GDM1 (cell line): ENCODE measurements around the gene PRIMA1.

Experiments
- DNase-seq: peaks from one replicate; lab custom pipeline; 2025; lab: John Stamatoyannopoulos, UW

Gene PRIMA1

DNA sequence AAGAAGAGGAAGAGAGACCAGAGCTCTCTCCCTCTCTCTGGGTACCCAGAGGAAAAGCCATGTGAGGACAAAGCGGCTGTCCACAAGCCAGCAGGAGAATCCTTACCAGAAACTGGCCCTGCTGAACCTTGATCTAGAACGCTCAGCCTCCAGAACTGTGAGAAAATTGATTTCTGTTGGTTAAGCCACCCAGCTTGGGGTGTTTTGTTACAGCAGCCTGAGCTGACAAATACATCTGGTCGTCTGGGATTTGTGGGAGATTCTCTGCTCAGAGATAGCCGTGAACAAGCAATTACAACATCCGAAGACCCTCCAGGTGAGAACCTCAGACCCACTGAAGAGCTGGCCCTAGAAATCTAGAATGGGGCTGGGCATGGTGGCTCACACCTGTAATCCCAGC lies 6.5 kb upstream of the PRIMA1 start:
- DNase-seq: no peak

DNA sequence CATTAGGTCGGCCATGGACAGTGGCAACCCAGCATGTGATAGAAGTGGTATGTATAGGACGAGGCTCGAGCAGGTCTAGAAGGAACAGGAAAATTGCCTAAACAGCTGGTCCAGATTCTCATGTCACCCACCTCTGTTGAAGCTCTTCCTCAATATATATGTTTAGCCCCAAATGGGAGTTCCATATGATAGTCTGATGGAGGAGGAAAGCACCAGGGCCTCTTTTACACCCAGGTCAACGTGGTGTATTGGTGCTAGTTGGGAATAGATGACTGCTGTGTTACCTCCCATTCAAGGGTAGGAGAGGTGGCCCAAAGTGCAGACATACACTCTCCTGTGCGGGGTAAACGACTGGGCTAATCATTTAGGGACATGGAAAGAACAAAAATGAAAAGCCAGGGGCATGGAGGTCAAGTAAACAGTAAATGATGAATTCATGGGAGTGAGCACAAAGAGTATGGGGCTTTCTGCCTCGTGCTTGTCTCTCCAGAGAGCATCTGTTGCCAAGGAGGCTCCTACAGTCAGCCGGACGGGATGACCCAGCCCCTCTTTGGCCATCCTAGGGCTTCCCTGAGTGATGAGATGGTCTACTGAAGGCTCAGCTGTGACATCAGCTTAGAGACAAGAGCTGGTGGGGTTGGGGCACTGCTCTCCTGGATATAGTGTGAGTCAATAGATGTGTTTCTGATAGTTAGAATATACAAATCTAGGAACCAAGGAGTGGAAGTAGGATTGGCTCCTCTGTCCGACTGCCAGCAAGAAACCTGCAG lies 5.5 kb upstream of the PRIMA1 start:
- DNase-seq: no peak

DNA sequence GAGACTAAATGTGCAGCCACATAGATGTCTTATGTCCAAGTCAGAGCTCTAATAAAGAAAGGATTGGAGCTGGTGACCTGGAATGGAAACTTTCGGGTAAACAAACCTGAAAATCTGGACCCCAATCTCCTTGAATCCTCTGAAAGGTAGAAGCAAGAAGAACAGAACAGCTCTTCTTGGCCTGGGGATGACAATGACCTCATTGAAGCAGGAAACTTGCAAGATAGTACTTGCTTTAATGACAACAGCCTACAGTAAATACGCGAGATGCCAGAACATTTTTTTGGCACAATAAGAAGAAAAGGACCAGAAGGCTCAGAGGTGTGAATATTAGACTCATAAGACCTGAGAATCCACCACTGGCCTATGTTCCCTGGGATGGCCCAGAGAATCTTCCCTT lies 4.1 kb upstream of the PRIMA1 start:
- DNase-seq: no peak

DNA sequence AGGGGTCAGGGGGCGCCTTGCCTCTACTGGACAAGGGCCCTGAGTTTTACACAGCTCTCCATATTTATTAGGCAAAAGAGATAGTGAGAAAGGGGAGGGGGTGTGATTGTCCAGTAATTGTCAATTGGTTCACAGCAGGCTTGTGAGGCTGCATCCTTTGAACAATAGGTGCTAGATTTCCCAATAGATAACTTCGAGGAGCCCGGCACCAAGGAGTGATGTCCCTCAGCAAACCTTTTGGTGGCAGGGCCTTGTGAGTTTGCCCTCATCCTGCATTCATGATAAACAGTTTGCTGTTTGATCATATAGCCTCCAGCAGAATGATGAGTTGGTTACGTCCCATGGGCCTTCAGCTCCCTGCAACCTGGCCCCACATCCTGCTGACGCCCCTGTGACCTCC lies 2.7 kb upstream of the PRIMA1 start:
- no peak for DNase-seq

DNA sequence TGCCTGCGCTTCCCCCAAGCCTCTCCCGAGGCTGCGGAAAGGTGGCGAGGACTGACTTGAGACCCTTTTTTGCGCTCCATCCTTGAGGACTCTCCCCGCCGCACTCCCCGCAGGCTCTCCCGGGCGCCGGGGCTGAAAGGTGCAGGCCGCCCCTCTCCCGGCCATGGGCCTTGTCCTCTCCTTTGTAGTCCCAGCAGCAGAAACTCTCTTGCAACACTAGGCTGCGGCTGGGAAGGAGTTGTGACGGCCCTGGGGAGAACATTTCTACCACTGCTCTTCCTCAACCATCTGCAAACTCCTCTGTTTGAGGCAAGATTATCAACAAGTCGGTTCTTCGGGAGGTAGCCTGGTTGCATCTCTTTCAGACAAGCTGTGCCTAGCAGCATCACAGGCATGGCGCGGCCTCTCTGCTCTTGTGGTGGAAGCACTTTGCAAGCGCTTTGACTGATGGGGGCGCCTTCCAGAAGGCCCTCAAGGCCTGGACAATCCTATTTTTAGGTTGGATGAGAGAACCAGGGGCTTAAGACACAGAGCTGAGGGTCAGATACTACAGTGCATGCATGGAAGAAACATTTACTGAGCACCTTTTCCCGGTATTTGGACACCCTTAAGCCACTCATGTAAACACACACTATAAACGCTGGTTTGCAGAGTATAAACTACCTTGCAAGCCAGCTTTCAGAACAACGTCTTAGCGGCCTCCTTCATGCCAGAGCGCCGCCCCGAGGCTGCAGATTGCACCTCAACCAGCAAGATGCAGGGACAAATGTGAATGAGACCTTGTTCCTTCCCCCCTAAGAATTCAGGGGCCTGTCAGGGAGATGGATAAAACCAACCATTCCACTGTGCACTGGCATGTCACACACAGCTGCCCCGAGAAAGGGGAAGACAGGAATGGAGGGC lies 1.2 kb upstream of the PRIMA1 start:
- DNase-seq: no peak

DNA sequence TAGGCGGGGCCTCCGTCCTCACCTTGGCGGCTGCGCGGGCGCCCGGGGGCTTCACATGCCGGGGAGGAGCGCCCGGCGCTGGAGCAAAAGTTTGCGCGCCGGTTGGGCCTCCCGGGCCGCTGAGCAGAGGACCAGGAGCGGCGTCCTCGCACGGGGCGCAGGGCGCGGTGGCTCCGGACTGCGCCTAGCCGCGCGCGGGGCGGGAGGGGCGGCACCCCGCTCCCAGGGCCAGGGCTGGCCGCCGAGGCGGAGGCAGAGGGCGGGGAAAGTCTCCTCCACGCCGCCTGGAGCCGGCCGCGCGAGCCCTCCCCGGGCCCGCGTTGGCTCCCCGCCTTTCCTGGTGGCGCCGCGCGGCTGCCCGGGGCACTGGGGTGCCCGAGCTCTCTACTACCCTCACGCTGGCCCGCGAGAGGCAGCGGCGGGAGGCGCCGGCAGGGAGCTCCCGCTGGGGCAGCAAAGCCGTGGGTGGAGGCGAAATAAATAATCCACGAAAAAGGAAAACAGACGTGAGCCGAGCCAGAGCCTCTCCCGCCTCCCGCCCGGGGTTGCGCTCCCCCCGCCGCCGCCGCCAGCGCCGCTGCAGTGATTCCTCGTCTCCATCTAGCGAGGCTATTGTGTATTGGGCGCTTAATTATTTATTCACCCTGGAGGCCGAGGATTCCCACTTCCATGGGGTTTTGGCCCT lies 400 bp upstream of the PRIMA1 start:
- no peak for DNase-seq

DNA sequence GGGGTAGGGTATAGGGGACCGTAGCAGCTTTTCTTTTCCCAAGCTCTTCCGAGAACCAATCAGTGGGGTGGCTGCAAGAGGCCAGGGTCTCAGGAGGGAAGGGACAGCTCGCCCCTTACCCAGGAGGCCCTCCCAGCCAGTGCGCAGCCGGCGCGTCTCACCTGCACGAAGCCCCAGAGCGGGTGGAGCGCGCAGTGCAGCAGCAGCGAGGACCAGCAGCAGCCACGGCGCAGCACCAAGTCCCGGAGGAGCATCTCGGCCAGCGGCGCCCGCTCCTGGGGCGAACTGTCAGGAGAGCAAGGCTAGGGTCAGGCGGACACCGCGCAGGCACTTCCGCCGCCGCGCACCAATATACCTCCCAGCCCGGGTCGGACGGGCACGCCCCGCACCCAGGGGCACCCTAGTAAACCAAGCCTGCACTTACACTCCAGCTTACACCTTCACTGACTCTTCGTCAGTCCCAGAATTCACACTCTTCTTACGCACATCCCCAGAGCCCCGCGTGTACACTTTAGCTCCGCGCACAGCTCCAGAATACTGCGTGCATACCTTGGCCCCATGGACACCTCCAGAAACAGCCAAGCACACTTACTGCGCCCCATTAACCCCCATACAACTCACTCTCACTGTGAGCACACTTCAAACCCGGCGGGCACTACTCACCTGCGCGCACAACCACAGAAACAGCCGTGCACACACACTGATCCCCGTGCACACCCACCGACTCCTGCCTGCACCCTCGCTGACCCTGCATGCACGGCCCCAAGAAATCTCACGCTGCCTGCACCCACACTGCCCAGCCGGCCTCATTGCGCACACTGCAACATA lies 606 bp downstream of the PRIMA1 start:
- no peak for DNase-seq

DNA sequence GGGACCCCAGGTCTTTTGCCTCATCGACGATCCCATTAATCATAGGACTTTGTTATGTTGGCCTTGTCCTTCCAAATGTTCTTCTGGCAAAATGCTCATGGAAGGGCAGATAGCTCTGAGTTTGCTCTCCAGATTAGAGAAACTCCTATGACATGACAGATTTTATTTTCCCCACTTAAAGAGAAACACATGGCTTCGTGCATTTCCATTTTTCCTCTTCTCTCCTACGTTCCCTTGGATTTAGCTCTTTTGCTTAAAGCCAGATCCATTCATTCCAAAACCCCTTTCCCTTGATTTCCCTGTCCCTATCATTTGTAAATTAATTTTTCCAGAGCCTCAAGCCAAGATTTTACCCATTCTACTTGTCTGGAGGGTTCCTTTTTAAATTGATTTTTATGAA lies 2.9 kb downstream of the PRIMA1 start:
- DNase-seq: no peak

DNA sequence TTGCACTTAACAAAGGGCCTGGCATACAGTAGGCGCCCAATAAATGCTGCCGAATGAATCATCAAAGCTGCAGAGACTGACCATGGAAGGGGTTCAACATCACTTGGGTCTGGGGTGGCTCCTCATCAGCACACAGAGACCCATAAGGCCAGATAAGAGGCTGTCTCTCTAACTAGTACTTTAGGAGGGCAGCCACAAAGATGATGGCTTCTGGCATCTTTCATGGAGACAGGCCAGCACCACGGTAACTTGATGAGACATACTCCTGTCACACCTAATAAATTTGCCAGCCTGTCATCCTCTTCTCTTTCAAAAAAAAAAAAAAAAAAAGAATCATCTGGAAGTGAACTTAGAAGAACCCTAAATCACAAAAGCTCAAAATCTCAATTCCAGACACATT lies 3.4 kb downstream of the PRIMA1 start:
- no peak for DNase-seq

DNA sequence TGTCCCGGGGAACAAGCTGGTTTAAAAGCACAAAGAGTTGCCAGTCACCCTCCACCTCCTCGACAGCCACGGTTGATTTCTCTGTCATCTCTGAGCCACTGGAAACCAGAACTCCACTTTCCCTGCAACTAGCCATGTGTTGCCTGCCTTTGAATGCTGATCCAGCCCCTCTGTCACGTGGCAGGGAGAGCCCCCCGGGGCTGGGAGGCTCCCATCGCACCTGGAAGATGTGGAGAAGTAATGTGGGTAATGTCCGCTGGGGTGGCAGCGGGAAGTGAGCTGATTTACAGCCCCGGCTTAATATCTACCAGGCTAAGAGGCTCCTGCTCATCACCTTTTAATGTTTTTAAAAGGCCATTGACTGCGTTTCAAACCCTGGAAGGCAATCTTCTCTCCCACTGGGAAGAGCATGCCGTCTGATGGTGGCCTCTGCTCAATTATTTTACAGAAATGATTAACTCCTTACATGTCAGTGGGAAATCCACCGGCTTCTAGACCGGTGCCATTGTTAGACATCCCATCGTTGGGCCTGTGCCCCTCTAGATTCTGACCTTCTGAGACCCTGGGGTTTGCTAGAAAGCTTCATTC lies 7.4 kb downstream of the PRIMA1 start:
- no peak for DNase-seq

DNA sequence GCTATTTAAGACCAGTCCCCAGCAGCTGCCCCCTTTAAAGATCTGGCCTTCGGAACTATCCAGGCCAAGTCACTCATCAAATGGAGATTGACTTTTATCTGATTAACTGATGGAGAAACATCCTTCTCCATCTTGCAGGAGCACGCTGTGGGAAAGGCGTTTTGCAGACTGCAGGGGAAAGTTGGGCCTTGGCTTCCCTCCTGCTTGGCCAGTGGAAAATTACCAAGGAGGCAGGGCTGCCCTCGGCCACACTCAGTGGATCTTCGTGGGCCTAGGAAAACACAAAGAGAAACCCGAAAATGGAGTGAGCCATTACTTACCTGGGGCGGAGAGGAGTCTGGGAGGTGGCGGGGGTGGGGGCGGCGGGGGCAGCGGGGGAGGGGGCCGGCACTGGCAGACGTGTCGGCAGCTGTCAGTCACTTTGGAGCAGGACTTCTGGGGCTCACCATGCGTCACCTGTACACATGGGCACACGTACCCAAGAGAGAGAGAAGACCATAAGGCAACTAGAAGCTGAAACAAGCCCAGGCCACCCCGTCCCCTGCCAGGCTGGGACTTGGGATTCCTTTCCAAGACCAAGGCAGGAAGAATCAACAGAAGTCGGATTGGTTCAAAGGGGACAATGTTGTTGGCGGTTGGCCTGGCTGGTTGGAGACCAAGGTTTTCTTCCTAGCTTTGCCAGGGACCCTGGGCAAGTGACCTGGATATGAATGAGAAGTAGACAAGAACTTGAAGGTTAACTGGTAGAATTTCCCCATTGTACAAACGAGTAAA lies 9.2 kb downstream of the PRIMA1 start:
- no peak for DNase-seq

DNA sequence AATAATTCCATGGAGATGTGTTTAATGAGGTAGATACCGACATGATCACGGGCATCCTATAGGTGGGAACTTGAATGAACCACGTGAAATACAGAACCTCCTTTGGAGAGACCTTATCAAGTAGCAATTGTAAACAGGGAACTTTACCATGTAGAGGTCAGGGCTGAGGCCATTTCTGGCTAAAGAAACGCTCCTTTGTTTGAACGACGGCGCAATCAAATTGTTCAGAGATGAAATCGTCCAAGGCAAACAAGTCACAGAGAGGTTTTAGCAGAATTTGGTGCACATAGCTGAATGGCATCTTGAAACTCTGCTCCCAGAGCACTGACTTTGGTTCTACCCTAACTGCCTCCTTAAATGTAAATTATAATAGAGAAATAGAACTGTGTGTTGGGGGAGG lies 9.8 kb downstream of the PRIMA1 start:
- no peak for DNase-seq

DNA sequence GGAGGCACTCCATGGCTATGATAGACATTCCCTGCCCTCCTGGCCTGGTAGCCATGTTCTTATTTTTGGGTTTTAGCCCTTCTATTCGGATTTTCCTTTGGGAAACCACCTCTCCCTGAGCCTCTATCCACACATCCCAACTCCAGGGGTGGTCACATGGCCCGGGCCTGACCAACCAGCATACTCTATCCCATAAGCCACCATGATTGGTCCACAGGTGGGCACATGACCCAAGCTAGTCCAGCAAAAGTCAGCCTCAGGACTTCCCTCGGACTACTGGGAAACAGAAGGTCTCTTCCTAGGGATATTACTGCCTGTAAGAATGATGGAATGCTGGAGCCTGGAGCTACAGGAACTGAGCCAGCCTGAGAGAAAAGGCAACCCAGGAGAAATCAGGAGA lies 12.5 kb downstream of the PRIMA1 start:
- no peak for DNase-seq

DNA sequence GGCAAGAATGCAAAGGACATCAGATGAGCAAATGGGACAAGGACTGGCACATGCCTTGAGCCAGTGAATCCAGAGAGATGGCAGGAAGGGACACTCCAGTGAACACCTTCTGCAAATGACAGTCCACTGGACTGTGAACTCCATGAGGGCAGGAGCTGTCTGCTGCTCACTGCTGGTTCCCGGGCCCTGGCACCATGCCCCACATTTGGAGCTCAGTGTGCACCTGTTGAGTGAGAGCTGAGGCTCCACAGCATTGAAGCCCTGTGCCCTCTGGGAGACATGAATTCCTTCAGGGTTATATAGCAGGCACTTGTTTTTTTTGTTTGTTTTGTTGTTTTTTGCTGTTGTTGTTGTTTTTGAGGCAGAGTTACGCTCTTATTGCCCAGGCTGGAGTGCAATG lies 13.1 kb downstream of the PRIMA1 start:
- no peak for DNase-seq

DNA sequence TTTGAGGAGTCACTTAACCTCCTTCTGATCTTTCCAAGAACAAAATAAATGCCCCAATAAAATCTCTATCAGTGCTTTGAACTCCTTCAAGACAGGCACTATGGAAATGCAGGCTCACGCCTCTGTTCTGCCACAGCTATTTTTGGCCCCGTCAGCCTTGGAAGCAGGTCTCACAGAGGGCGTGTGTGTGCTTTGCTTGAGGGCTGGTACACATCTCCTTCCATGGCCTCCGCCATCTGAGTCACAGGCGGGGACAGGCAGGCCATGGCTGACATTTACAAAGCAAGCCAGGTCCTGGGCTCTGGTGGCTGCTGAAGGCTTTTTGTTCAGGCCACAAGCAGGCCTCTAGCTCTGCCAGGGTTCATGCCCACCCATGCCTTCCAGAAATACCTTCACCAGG lies 16.0 kb downstream of the PRIMA1 start:
- DNase-seq: no peak

DNA sequence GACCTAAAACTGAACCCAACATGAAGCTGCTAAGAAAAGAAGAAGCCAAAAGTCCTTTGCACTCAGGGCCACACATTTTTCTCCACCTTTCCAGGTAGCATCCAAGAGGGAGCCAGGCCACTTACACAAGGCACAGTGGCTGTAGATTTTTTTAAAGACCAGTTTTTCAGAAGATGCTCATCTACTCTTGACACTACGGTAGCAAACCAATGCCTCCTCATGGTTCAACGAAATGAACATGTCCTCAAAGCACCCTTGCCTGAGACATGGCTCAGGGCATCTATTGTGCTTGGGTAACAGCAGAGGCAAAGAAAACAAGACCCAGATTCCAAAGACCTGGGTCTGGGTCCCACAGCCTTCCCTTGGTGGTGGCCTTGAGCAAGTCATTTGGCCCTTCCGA lies 22.3 kb downstream of the PRIMA1 start:
- no peak for DNase-seq

DNA sequence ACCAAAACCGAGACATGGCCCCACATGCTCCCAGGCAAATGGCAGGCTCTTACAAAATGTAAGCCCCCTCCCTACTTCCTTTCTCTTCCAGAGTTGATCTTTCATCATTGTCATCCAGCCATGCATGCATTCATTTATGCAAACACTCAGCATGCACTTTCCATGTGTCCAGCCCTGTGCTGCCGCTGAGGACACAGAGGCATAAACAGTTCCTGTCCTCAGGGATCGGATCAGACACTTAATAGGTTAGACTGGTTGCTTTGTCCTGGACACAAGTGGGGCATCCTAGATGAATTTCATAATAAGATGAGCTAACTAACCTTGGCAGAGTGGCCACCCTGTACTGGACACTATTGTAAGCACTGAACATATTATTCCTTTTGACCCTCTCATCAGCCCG lies 23.1 kb downstream of the PRIMA1 start:
- no peak for DNase-seq

DNA sequence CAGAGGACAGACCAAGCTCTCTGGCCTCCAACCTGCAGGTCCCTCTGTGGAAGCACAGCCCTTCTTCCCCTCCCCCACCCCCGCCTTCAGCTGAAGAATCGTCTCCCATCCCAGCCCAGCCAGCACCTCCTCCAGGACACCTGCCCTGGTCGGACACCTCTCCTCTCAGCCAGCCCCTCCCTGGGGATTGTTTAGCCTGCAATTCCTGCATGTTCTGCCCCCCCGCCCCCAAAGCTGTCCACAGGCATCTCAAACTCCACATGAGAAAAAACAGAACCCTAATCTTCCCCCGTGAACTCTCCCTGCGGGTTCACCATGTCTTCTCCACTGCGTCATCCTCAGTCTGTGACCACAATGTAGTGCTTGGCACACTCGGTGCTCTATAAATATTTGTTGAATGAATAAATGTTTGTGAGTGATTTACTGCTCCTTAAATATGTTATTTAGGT lies 24.1 kb downstream of the PRIMA1 start:
- DNase-seq: no peak

DNA sequence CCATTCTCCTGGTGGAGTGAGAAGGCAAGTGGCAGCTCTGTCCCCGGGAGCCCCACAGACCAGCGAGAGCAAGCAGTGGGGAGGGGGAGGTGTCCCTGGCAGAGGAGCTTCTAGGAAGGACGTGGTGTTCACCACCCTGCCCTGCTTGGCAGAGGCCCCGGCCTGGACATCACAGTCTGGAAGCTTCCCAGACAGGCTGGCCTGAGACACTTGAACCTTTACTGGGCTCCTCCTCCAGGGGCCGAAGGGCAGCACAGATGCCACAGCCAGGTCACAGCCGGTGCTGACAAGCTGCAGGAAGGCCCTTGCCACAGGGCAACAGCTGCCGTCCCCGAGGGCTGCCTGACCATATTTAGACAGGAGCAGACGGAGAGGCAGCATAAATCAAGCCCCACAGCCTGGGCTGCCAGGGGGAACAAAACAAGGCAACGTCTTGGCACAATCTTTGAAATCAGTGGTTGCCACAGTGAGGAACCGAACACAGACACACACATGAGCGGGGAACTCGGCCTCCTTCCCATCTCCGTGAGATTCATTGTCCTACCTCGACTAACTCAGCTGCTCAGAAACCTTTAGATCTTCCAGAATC lies 28.5 kb downstream of the PRIMA1 start:
- no peak for DNase-seq

DNA sequence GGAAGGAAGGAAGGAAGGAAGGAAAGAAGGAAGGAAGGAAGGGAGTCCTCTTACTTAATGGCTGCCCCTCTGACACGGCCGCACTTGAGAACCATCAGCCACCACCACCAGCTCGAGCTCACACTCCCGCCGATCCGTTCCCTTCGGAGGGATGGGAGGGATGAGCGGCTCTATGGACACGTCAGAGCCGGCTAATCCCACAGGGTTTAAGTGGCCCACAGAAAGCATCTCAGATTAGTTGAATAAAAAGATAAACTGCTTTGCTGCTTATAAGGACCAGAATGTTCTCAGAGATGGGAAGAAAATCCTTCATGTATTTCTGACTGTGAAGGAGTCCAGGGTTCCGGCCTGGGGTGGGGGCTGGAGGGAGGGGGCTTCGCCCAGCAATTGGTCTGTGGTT lies 31.1 kb downstream of the PRIMA1 start:
- no peak for DNase-seq
